ENCODE measurements around the gene ITFG2. TPM values are rescaled to one million over a fixed set of nuclear protein-coding genes. Genes with fewer than 3 reads are reported as not detected.

The ITFG2 gene
- total RNA-seq, 1 experiment from 2014 or later, result 28.1 TPM

DNA sequence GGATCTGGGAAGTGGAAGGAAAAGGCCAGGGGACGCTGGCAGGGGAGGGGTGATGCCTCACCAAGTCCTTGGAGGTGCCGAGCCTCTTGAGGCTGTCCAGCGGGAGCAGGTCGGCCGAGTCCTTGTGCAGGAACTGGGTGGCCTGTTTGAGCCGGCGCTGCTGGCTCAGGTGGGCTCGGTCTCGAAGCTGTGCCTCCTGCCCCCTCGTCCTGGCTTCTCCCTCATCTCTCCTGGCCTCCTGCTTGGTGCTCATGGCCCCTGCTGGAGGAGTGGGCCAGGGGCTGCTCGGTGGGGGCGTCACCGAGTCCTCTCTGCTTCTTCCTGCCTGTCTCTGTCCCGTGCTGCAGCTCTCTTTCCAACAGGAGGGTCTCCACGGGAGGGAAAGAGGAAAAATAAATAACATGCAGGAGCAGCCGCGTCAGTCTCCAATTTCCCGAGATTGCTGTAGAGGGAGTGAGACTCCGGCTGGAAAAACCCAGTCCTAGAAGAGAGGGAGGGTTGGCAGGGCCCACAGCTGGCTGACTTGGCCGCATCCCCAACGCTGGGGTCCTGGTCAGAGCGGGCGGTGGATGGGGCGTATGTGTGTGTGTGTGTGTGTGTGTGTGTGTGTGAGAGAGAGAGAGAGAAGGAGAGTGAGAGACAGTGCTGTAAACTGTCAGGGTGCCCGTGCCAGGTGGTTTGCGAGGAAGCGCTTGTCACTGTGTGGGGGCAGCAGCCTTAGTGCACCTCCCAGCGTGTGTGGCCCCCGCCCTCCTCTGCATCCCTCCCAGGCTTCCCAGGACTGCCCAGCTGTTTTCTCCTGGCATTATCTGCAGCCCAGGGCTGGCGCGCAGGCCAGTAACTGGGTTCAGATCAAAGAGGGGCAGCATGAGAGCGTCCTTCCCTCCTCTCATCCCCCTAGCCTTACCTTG lies 22.4 kb downstream of the ITFG2 start, which contains the start of gene NRIP2:
NRIP2 (minus strand) TSS at position 455 of the 911 bp plus-strand sequence; CDS start at position 403, 52 bp downstream.
- no peaks in the 10 kb centered on the region for H3K9me3 Mint-ChIP-seq (ENCODE audit: unreplicated experiment)
- no peaks in the 10 kb centered on the region for H3K27me3 Mint-ChIP-seq (ENCODE audit: insufficient read depth, unreplicated experiment)
- no peak within 1 kb of the TSS for H3K27ac Mint-ChIP-seq (ENCODE audit: low read depth, unreplicated experiment)
- peaks cover 20% of the 10 kb centered on the region for H3K36me3 Mint-ChIP-seq (ENCODE audit: insufficient read depth, unreplicated experiment)
- POLR2A ChIA-PET, result no interaction called here
- intact Hi-C loops (cut with micrococcal nuclease), result no loop called here
- no TSS peak for BruUV-seq (replicated peaks)
- TF ChIP-seq, protein P1, sequence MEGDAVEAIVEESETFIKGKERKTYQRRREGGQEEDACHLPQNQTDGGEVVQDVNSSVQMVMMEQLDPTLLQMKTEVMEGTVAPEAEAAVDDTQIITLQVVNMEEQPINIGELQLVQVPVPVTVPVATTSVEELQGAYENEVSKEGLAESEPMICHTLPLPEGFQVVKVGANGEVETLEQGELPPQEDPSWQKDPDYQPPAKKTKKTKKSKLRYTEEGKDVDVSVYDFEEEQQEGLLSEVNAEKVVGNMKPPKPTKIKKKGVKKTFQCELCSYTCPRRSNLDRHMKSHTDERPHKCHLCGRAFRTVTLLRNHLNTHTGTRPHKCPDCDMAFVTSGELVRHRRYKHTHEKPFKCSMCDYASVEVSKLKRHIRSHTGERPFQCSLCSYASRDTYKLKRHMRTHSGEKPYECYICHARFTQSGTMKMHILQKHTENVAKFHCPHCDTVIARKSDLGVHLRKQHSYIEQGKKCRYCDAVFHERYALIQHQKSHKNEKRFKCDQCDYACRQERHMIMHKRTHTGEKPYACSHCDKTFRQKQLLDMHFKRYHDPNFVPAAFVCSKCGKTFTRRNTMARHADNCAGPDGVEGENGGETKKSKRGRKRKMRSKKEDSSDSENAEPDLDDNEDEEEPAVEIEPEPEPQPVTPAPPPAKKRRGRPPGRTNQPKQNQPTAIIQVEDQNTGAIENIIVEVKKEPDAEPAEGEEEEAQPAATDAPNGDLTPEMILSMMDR (IDR thresholded peaks at IDR 0.05; ENCODE audit: unreplicated experiment), result no peak
- DNase-seq (ENCODE audit: unreplicated experiment), result no peak
- no peaks in the 10 kb centered on the region for H3K4me1 Mint-ChIP-seq (ENCODE audit: insufficient read depth, unreplicated experiment)
- CTCF ChIA-PET, result interaction anchor here (0.8 to 1.3 kb wide), 2 partner anchors 21 kb away, joined by 4 to 6 read pairs; no protein-coding TSS in a partner anchor
- no peak within 1 kb of the TSS for H3K4me3 Mint-ChIP-seq (ENCODE audit: unreplicated experiment)

DNA sequence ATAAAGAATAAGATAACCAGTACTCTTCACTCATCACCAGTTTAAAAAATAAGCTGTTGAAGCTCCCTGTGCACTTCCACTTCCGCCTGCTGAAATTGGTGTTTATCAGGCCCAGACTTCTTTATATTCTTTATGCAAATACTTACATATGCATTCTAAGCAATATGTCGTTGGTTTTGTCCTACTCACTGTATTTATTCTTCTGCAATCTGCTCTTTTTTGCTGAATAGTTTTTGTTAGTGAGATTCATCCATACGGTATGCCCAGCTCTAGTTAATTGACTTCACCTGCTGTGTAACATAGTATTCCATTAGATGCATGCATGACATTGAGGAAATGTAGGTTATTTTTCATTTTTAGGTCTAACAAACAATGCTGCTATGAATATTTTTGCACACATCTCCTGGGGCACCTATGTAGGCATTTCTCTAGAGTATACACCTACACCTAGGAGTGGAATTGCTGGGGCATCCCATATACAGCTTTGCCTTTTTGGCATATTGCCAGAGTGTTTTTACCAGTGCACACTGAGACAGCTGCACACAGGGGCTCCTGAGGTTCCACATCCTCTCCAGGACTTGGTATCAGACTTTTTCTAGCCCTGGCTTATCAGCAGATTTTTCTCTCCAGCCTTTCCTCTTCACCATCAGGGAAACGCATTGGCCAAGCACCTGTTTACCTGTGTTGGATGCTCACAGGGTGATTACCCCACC lies 23.4 kb downstream of the ITFG2 start:
- TF ChIP-seq, protein P1 (IDR thresholded peaks at IDR 0.05; ENCODE audit: unreplicated experiment), result no peak
- intact Hi-C loops (cut with micrococcal nuclease), result no loop called here
- no TSS peak for BruUV-seq (replicated peaks)
- Mint-ChIP-seq H3K9me3 (ENCODE audit: unreplicated experiment) (no peaks in the 10 kb centered on the region), H3K4me3 (ENCODE audit: unreplicated experiment) (no peak overlapping the region), H3K36me3 (ENCODE audit: insufficient read depth, unreplicated experiment) (peaks cover 12% of the 10 kb centered on the region), H3K27ac (ENCODE audit: low read depth, unreplicated experiment) (no peak overlapping the region), H3K27me3 (ENCODE audit: insufficient read depth, unreplicated experiment) (no peaks in the 10 kb centered on the region), H3K4me1 (ENCODE audit: insufficient read depth, unreplicated experiment) (no peaks in the 10 kb centered on the region)
- ChIA-PET CTCF (interaction anchor here (0.7 to 1.4 kb wide), 3 partner anchors 18 to 51 kb away, joined by 3 to 6 read pairs (median 3); no protein-coding TSS in a partner anchor), POLR2A (interaction anchor here (0.5 to 1.1 kb wide), 4 partner anchors 16 to 35 kb away, joined by 3 to 5 read pairs (median 4); partner anchors contain the start of gene ITFG2)
- no peak for DNase-seq (ENCODE audit: unreplicated experiment)

DNA sequence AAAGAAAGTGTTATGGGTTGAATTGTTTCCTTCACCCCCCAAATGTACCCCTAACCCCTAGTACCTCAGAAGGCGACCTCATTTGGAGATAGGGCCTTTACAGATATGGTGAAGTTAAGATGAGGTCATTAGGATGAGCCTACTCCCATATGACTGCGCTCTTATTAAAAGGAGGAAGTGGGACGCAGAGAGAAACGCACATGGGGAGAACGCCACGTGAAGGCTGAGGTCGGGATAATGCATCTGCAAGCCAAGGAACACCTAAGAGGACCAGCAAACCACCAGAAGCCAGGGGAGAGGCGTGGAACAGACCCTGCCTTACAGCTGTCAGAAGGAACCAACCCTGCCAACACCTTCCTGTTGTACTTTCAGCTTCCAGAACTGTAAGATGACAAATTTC lies 24.1 kb downstream of the ITFG2 start:
- H3K27ac Mint-ChIP-seq (ENCODE audit: low read depth, unreplicated experiment), result no peak overlapping the region
- no peaks in the 10 kb centered on the region for H3K4me1 Mint-ChIP-seq (ENCODE audit: insufficient read depth, unreplicated experiment)
- ChIA-PET CTCF (interaction anchor here (1.4 kb wide), 1 partner anchor 17 kb away, joined by 3 read pairs; no protein-coding TSS in a partner anchor), POLR2A (interaction anchor here (1.1 kb wide), 2 partner anchors 16 to 24 kb away, joined by 3 to 5 read pairs; partner anchors contain the start of gene ITFG2)
- no peaks in the 10 kb centered on the region for H3K27me3 Mint-ChIP-seq (ENCODE audit: insufficient read depth, unreplicated experiment)
- intact Hi-C loops (cut with micrococcal nuclease), result no loop called here
- no TSS peak for BruUV-seq (replicated peaks)
- no peak for DNase-seq (ENCODE audit: unreplicated experiment)
- peaks cover 10% of the 10 kb centered on the region for H3K36me3 Mint-ChIP-seq (ENCODE audit: insufficient read depth, unreplicated experiment)
- no peaks in the 10 kb centered on the region for H3K9me3 Mint-ChIP-seq (ENCODE audit: unreplicated experiment)
- TF ChIP-seq, protein P1 (IDR thresholded peaks at IDR 0.05; ENCODE audit: unreplicated experiment), result no peak
- H3K4me3 Mint-ChIP-seq (ENCODE audit: unreplicated experiment), result no peak overlapping the region
